IMR-90 (cell line): ENCODE data around the gene HEXIM1. TPM values are rescaled to one million over a fixed set of nuclear protein-coding genes. Genes with fewer than 3 reads are reported as not detected.

ENCODE experiments used
- ATAC-seq: fragments of 200-7000 bp; cut with Tn5 transposase; 2 replicates; pipeline ENCODE4 v1.9.1; 2020; ENCODE audit warnings: low read depth, mild to moderate bottlenecking, moderate library complexity
- BruUV-seq: library from RNA; stranded (reverse); fragments of 400-500 nt; replicated peaks from 2 replicates; lab custom pipeline; 2021; lab: Mats Ljungman, UMichigan
- CTCF ChIA-PET: fragments of 300-600 bp; formaldehyde crosslinking; extraction: SDS; loops from one replicate; lab custom pipeline; 2021; ENCODE audit warnings: antibody characterized with exemption; lab: Yijun Ruan, JAX
- POLR2A ChIA-PET: fragments of 300-600 bp; sonication (Branson Sonifier 250); formaldehyde crosslinking; loops from one replicate; lab custom pipeline; 2022; ENCODE audit warnings: antibody characterized with exemption; ENCODE audit not compliant: unreplicated experiment; lab: Charles Lee
- DNase-seq: peaks from one replicate; pipeline ENCODE4 v3.0.0; 2013
- H2AFZ ChIP-seq: replicated peaks from 2 replicates; pipeline ENCODE3; 2013; ENCODE audit warnings: low read length, mild to moderate bottlenecking; ENCODE audit not compliant: poor library complexity
- H2AK5ac ChIP-seq: 2 replicates; pipeline ENCODE4 v1.6.1; 2013; ENCODE audit warnings: low read depth, low read length, inconsistent platforms
- H2AK9ac ChIP-seq: replicated peaks from 2 replicates; pipeline ENCODE3; 2013; ENCODE audit warnings: mild to moderate bottlenecking, low read depth, low read length, moderate library complexity; ENCODE audit not compliant: poor library complexity
- H2BK120ac ChIP-seq: 2 replicates; pipeline ENCODE4 v1.6.1; 2013; ENCODE audit warnings: low read depth, low read length, inconsistent platforms
- H2BK15ac ChIP-seq: 3 replicates; pipeline ENCODE4 v1.6.1; 2013; ENCODE audit warnings: low read depth, low read length, inconsistent platforms
- H2BK20ac ChIP-seq: 2 replicates; pipeline ENCODE4 v1.6.1; 2013; ENCODE audit warnings: low read depth, mild to moderate bottlenecking, inconsistent platforms, low read length, moderate library complexity
- H2BK5ac ChIP-seq: 2 replicates; pipeline ENCODE4 v1.6.1; 2013; ENCODE audit warnings: mild to moderate bottlenecking, low read depth, low read length, inconsistent platforms; ENCODE audit not compliant: poor library complexity, severe bottlenecking
- H3K14ac ChIP-seq: replicated peaks from 2 replicates; pipeline ENCODE4 v1.6.1; 2013; ENCODE audit warnings: low read depth, low read length, inconsistent platforms
- H3K18ac ChIP-seq: 2 replicates; pipeline ENCODE4 v1.6.1; 2013; ENCODE audit warnings: low read depth, low read length, control low read depth
- H3K23ac ChIP-seq: 2 replicates; pipeline ENCODE4 v1.6.1; 2013; ENCODE audit warnings: low read depth, low read length, inconsistent platforms
- H3K27ac ChIP-seq: 2 replicates; pipeline ENCODE4 v1.5.1; 2013; ENCODE audit warnings: mild to moderate bottlenecking, control low read depth, low read length; ENCODE audit not compliant: insufficient read depth
- H3K27me3 ChIP-seq: 2 replicates; pipeline ENCODE4 v1.6.1; 2013; ENCODE audit warnings: low read length; ENCODE audit not compliant: control insufficient read depth, insufficient read depth
- H3K36me3 ChIP-seq: 2 replicates; pipeline ENCODE4 v1.6.1; 2013; ENCODE audit warnings: low read length, mixed read lengths; ENCODE audit not compliant: control insufficient read depth, insufficient read depth
- H3K4ac ChIP-seq: 2 replicates; pipeline ENCODE4 v1.6.1; 2013; ENCODE audit warnings: low read depth, low read length, inconsistent platforms
- H3K4me1 ChIP-seq: 2 replicates; pipeline ENCODE4 v1.6.1; 2013; ENCODE audit warnings: low read length, mixed read lengths; ENCODE audit not compliant: control insufficient read depth, insufficient read depth
- H3K4me2 ChIP-seq: 2 replicates; pipeline ENCODE4 v1.6.1; 2013; ENCODE audit warnings: low read depth, mild to moderate bottlenecking, control low read depth, low read length, moderate library complexity
- H3K4me3 ChIP-seq: 2 replicates; pipeline ENCODE4 v1.5.1; 2013; ENCODE audit warnings: low read depth, mild to moderate bottlenecking, control low read depth, low read length, moderate library complexity; ENCODE audit not compliant: insufficient read depth
- H3K56ac ChIP-seq: 2 replicates; pipeline ENCODE4 v1.6.1; 2013; ENCODE audit warnings: low read length, inconsistent platforms; ENCODE audit not compliant: insufficient read depth; ENCODE audit errors: extremely low read depth
- H3K79me1 ChIP-seq, 2 experiments: 2 replicates each; pipeline ENCODE4 v1.6.1; 2013; ENCODE audit warnings: low read length in 2 of 2, inconsistent platforms in 1 of 2, low read depth in 1 of 2
- H3K9ac ChIP-seq: 2 replicates; pipeline ENCODE4 v1.6.1; 2013; ENCODE audit warnings: low read depth, low read length, control low read depth
- H3K9me1 ChIP-seq: 2 replicates; pipeline ENCODE4 v1.6.1; 2013; ENCODE audit warnings: low read length, inconsistent platforms; ENCODE audit not compliant: insufficient read depth
- H3K9me3 ChIP-seq: 2 replicates; pipeline ENCODE4 v1.6.1; 2013; ENCODE audit warnings: low read length; ENCODE audit not compliant: control insufficient read depth, insufficient read depth
- H4K20me1 ChIP-seq: 2 replicates; pipeline ENCODE4 v1.6.1; 2013; ENCODE audit warnings: low read length, inconsistent platforms; ENCODE audit not compliant: insufficient read depth
- H4K5ac ChIP-seq: 2 replicates; pipeline ENCODE4 v1.6.1; 2013; ENCODE audit warnings: mild to moderate bottlenecking, low read depth, low read length, control low read depth
- H4K8ac ChIP-seq, 2 experiments: 2 replicates each; pipeline ENCODE4 v1.6.1; 2013; ENCODE audit warnings: low read depth in 2 of 2, low read length in 2 of 2, control low read depth in 1 of 2, inconsistent platforms in 1 of 2
- H4K91ac ChIP-seq: 2 replicates; pipeline ENCODE4 v1.6.1; 2013; ENCODE audit warnings: low read depth, low read length, inconsistent platforms; ENCODE audit not compliant: insufficient read depth
- BHLHE40 ChIP-seq: fragments of 150-350 bp; IDR thresholded peaks from 2 replicates; pipeline ENCODE4 v1.6.1; 2016; ENCODE audit warnings: mild to moderate bottlenecking, low read depth, low read length
- CEBPB ChIP-seq: IDR thresholded peaks from 2 replicates; pipeline ENCODE4 v1.6.1; 2012; ENCODE audit warnings: low read depth, low read length, improper control_type of control experiment
- CTCF ChIP-seq: conservative IDR thresholded peaks from 2 replicates; pipeline ENCODE4 v1.5.1; 2012; ENCODE audit warnings: mild to moderate bottlenecking, low read depth, low read length, improper control_type of control experiment
- ELK1 ChIP-seq: fragments of 150-350 bp; IDR thresholded peaks from 2 replicates; pipeline ENCODE4 v1.6.1; 2016; ENCODE audit warnings: low read depth, mild to moderate bottlenecking, low read length, moderate library complexity, borderline replicate concordance
- FOS ChIP-seq: fragments of 150-350 bp; IDR thresholded peaks from 2 replicates; pipeline ENCODE4 v1.6.1; 2016; ENCODE audit warnings: low read depth, low read length
- MAZ ChIP-seq: IDR thresholded peaks from 2 replicates; pipeline ENCODE4 v1.6.1; 2012; ENCODE audit warnings: low read depth, mild to moderate bottlenecking, low read length, improper control_type of control experiment, moderate library complexity, borderline replicate concordance
- MXI1 ChIP-seq: IDR thresholded peaks from 2 replicates; pipeline ENCODE4 v1.6.1; 2012; ENCODE audit warnings: low read depth, mild to moderate bottlenecking, low read length, moderate library complexity, borderline replicate concordance
- NFE2L2 ChIP-seq: fragments of 150-350 bp; IDR thresholded peaks from 2 replicates; pipeline ENCODE4 v1.6.1; 2016; ENCODE audit warnings: low read depth, mild to moderate bottlenecking, low read length
- RAD21 ChIP-seq: IDR thresholded peaks from 2 replicates; pipeline ENCODE4 v1.6.1; 2012; ENCODE audit warnings: low read length, improper control_type of control experiment
- RCOR1 ChIP-seq: IDR thresholded peaks from 2 replicates; pipeline ENCODE4 v1.6.1; 2012; ENCODE audit warnings: mild to moderate bottlenecking, low read length, improper control_type of control experiment; ENCODE audit not compliant: insufficient replicate concordance
- RFX5 ChIP-seq: IDR thresholded peaks from 2 replicates; pipeline ENCODE4 v1.8.0; 2012; ENCODE audit warnings: low read depth, mild to moderate bottlenecking, low read length, moderate library complexity
- SMC3 ChIP-seq: fragments of 150-350 bp; IDR thresholded peaks from 2 replicates; pipeline ENCODE4 v1.6.1; 2016; ENCODE audit warnings: low read depth, mild to moderate bottlenecking, antibody characterized with exemption, low read length, moderate library complexity
- USF2 ChIP-seq: fragments of 150-350 bp; IDR thresholded peaks from 2 replicates; pipeline ENCODE4 v1.6.1; 2017; ENCODE audit warnings: mild to moderate bottlenecking, antibody characterized with exemption, low read length, low read depth
- WGBS, 2 experiments: methylation state at CpG; one replicate each; pipeline versions ENCODE4 v1.1.5 to v1.1.7; 2013; ENCODE audit warnings: missing lambda C conversion rate in 2 of 2; ENCODE audit not compliant: insufficient read length in 1 of 2; ENCODE audit errors: extremely low coverage in 2 of 2; 5-methylcytosine and 5-hydroxymethylcytosine counted together
- dilution Hi-C: fragments of 300-500 bp; cut with HindIII; formaldehyde crosslinking; loops from one replicate; pipeline ENCODE4 v1.14.3; 2018; ENCODE audit warnings: low sequenced_read_pairs; ENCODE audit not compliant: unreplicated experiment
- in situ Hi-C: fragments of 300-500 bp; cut with MboI; formaldehyde crosslinking; loops from 3 replicates; pipeline ENCODE4 v1.14.3; 2019; ENCODE audit warnings: low sequenced_read_pairs, inconsistent platforms, mixed read lengths
- intact Hi-C: fragments of 100-400 bp; cut with micrococcal nuclease; formaldehyde crosslinking; loops from 2 replicates; pipeline ENCODE4 v1.10.0; 2022
- polyA plus RNA-seq, 3 experiments: library from polyadenylated mRNA; depleted of rRNA; stranded (reverse); fragments of >200 nt; gene quantifications; 2 replicates each; pipeline ENCODE4 v1.2.3, GENCODE V29; 2012; ENCODE audit warnings: low replicate concordance in 1 of 3
- total RNA-seq: library from RNA; depleted of rRNA; stranded (reverse); fragments of >200 nt; gene quantifications from 2 replicates; pipeline ENCODE4 v1.2.3, GENCODE V29; 2012

HEXIM1 gene
- total and polyA plus RNA-seq, 2 of the 4 experiments (the other 2 are of a cell fraction), result 5.9 to 14.5 TPM

DNA sequence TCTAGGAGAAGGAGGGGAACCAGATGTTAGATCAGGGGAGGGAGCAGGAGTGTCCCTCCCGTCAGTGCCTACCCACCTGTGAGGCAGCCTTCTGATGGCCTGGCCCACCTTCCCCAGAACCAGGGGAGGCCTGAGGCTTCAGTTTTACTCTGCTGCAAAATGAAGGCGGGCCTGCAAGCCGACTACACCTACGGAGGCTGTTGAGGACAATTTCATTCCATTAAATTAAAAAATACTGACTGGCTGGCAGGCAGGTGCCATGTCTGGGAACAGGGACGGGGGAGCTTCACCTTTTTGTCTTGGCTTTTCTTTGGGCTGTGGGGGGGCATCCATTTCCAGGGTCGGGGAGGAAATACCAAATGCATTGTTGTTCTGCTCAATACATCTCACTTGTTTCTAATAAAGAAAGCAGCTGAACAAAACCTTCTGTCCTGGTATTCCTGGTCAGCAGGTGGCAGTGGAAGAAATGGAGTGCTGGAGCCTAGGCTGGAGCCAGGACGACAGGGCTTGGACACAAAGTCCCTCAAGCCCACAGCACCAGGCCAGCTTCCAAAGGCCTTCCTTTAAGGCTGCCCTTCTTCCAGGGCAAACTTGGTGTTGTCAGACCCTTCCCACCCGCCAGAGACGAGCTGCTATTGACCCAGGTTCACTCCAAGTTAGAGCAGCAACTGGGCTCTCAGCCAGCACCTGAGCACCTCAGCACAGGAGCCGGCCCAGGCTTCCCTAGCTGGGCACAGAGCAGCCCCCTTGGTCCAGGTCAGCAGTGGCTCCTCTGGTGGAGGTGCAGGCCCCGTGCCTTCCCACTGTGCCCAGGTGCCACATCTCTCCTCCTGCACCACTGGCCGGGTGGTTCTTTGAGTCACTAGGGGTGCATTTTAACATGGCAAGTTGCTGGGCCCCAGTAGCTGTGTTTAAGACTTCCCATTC lies 39.4 kb upstream of the HEXIM1 start:
- Histone ChIP-seq H3K4me3 (no peak overlapping the region), H2AK9ac (peak overlapping the region; percentile 19), H2BK120ac (no peak overlapping the region), H3K36me3 (peaks cover 74% of the 10 kb centered on the region), H3K56ac (no peak overlapping the region), H3K27ac (no peak overlapping the region), H3K9ac (no peak overlapping the region), H2AK5ac (no peak overlapping the region), H2BK20ac (no peak overlapping the region), H3K4me1 (no peaks in the 10 kb centered on the region), H2BK15ac (no peak overlapping the region), H3K9me1 (no peaks in the 10 kb centered on the region), H3K27me3 (no peaks in the 10 kb centered on the region), H3K18ac (no peak overlapping the region), H3K14ac (no peak overlapping the region), H3K4ac (no peak overlapping the region), H2BK5ac (no peak overlapping the region), H4K5ac (no peak overlapping the region), H4K8ac (no peak overlapping the region), H4K20me1 (peaks cover 13% of the 10 kb centered on the region), H2AFZ (no peak overlapping the region), H3K9me3 (no peaks in the 10 kb centered on the region), H4K91ac (no peak overlapping the region), H3K79me1 (peaks cover 4 to 25% of the 10 kb centered on the region in 2 experiments; a peak in 2 of 4 replicates), H3K4me2 (no peak overlapping the region), H3K23ac (no peak overlapping the region)
- DNase-seq (no peak), ATAC-seq (no peak)
- dilution Hi-C loops (no loop called here), in situ Hi-C loops (no loop called here), intact Hi-C loops (no loop called here)
- 63% methylated on average over 2 of the region's 12 CpGs; no CpG with 5 or more reads in 1 of the 2 experiments for WGBS, 2 experiments
- no TSS peak for BruUV-seq
- TF ChIP-seq CEBPB, result no peak
- no peak for TF ChIP-seq ELK1
- TF ChIP-seq RCOR1, result no peak
- TF ChIP-seq FOS, result no peak
- no peak for TF ChIP-seq SMC3
- 0 out of 2 replicates have a peak, but pooled peaks have one; percentile 5 for TF ChIP-seq CTCF
- no peak for TF ChIP-seq BHLHE40
- no peak for TF ChIP-seq NFE2L2
- no peak for TF ChIP-seq MAZ
- TF ChIP-seq RFX5, result no peak
- TF ChIP-seq RAD21, result 0 out of 2 replicates have a peak, but pooled peaks have one; percentile 3
- no peak for TF ChIP-seq MXI1
- no peak for TF ChIP-seq USF2
- POLR2A ChIA-PET, result interaction anchor here (0.5 kb wide), 1 partner anchor 60 kb away, joined by 8 read pairs; no protein-coding TSS in a partner anchor
- CTCF ChIA-PET, result interaction anchor here (0.7 to 1.9 kb wide), 2 partner anchors 10 to 26 kb away, joined by 3 to 5 read pairs; partner anchors contain the start of gene ACBD4
